ENCODE measurements around the gene MFSD12.

Gene MFSD12

DNA sequence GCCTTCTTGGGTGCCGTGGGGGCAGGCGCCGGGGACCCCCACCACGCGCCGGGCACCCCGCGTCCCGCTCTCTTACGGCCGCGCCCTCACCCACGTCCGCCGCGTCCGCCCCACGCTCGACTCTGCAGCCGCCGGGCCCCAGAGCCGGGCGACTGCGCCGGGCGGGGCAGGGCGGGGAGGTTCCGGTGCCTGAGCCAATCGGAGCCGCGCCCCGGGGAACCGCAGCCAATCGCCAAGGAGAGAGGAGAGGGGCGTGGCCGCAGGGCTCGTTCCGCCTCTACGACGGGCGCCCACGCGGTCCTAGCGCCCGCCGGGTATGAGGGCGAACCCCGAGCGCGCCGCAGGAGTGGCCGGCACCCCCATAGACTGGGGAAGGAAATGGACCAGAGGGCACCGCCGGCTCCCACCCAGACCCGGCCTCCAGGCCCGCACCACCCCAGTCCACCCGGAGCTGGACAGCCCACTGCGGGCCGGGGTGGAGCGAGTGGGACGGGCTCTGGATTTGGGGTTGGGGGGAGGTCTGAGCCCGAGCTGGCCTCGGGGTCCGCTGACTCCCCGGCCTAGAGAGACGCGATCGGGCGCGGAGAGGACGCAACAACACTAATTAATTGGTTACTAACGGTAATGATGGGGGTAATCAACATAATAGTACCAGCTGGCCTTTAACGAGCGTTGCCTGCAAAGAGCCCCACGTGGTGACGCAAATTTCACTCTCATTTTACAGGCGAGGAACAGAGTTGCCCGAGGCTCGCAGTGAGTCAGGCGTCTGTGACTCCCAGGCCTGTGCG, at the start of gene MFSD12 (continued):
- TF ChIP-seq, protein P1, sequence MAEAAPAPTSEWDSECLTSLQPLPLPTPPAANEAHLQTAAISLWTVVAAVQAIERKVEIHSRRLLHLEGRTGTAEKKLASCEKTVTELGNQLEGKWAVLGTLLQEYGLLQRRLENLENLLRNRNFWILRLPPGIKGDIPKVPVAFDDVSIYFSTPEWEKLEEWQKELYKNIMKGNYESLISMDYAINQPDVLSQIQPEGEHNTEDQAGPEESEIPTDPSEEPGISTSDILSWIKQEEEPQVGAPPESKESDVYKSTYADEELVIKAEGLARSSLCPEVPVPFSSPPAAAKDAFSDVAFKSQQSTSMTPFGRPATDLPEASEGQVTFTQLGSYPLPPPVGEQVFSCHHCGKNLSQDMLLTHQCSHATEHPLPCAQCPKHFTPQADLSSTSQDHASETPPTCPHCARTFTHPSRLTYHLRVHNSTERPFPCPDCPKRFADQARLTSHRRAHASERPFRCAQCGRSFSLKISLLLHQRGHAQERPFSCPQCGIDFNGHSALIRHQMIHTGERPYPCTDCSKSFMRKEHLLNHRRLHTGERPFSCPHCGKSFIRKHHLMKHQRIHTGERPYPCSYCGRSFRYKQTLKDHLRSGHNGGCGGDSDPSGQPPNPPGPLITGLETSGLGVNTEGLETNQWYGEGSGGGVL (tag by site-specific recombination; IDR thresholded peaks at IDR 0.05), result no peak
- TF ChIP-seq ZNF549 (tag by site-specific recombination; IDR thresholded peaks at IDR 0.05) (no peak), ZFP37 (tag by site-specific recombination; IDR thresholded peaks at IDR 0.05) (peak; percentile 74), BCL11A (tag by site-specific recombination; IDR thresholded peaks at IDR 0.05; ENCODE audit: low read depth) (no peak), ZNF280C (tag by site-specific recombination; IDR thresholded peaks at IDR 0.05) (no peak), ZNF223 (tag by site-specific recombination; IDR thresholded peaks at IDR 0.05) (peak; percentile 99), ZNF366 (tag by site-specific recombination; conservative IDR thresholded peaks at IDR 0.05) (no peak), OVOL3 (tag by site-specific recombination; IDR thresholded peaks at IDR 0.05) (no peak), REPIN1 (tag by site-specific recombination; IDR thresholded peaks at IDR 0.05; ENCODE audit: low read depth) (peak; percentile 70; the same call in 1 of the 2 replicates), ZNF704 (tag by site-specific recombination; IDR thresholded peaks at IDR 0.05) (no peak), IKZF3 (tag by site-specific recombination; IDR thresholded peaks at IDR 0.05) (no peak), ZNF24 (tag by site-specific recombination; IDR thresholded peaks at IDR 0.05) (no peak; the same call in 1 of the 2 replicates), ZNF837 (tag by site-specific recombination; IDR thresholded peaks at IDR 0.05) (no peak), KLF8 (tag by site-specific recombination; IDR thresholded peaks at IDR 0.05) (peak; percentile 99), TCF7L2 (IDR thresholded peaks at IDR 0.05; ENCODE audit: borderline replicate concordance, low read depth, low read length) (no peak), ZBTB17 (tag by site-specific recombination; IDR thresholded peaks at IDR 0.05) (peak; percentile 91), ZNF544 (tag by site-specific recombination; IDR thresholded peaks at IDR 0.05) (no peak), ZFHX2 (tag by site-specific recombination; conservative IDR thresholded peaks at IDR 0.05) (peak; percentile 74), OSR2 (tag by site-specific recombination; IDR thresholded peaks at IDR 0.05) (no peak), ZNF248 (tag by site-specific recombination; IDR thresholded peaks at IDR 0.05) (no peak), ZNF449 (tag by site-specific recombination; IDR thresholded peaks at IDR 0.05) (0 out of 2 replicates have a peak, but pooled peaks have one; percentile 32), SP7 (tag by site-specific recombination; IDR thresholded peaks at IDR 0.05) (peak; percentile 85), ZXDB (tag by site-specific recombination; IDR thresholded peaks at IDR 0.05) (peak; percentile 67; the same call in 1 of the 2 replicates), SP2 (tag by site-specific recombination; IDR thresholded peaks at IDR 0.05) (peak; percentile 95), ZNF596 (tag by site-specific recombination; IDR thresholded peaks at IDR 0.05) (no peak), ZNF211 (tag by site-specific recombination; IDR thresholded peaks at IDR 0.05; ENCODE audit: low read depth) (no peak), ZNF558 (tag by site-specific recombination; IDR thresholded peaks at IDR 0.05) (no peak), ZNF2 (tag by site-specific recombination; IDR thresholded peaks at IDR 0.05) (0 out of 2 replicates have a peak, but pooled peaks have one; percentile 11), INSM2 (tag by site-specific recombination; IDR thresholded peaks at IDR 0.05) (peak; percentile 55; the same call in 1 of the 2 replicates), ZFP69B (tag by site-specific recombination; IDR thresholded peaks at IDR 0.05) (peak; percentile 79), HOXA7 (CRISPR knock-in tag; IDR thresholded peaks at IDR 0.05; ENCODE audit: borderline replicate concordance) (no peak)
- TF ChIP-seq, protein P2, sequence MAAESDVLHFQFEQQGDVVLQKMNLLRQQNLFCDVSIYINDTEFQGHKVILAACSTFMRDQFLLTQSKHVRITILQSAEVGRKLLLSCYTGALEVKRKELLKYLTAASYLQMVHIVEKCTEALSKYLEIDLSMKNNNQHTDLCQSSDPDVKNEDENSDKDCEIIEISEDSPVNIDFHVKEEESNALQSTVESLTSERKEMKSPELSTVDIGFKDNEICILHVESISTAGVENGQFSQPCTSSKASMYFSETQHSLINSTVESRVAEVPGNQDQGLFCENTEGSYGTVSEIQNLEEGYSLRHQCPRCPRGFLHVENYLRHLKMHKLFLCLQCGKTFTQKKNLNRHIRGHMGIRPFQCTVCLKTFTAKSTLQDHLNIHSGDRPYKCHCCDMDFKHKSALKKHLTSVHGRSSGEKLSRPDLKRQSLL (tag by site-specific recombination; IDR thresholded peaks at IDR 0.05), result 0 out of 2 replicates have a peak, but pooled peaks have one; percentile 17

Data from HEK293 (cell line).